GM11168 (cell line): ENCODE measurements around the gene GHRH.

ENCODE experiments used
- in situ Hi-C: fragments of 300-500 bp; cut with MboI; formaldehyde crosslinking; loops from one replicate; pipeline ENCODE4 v1.12.0; 2022; ENCODE audit warnings: low sequenced_read_pairs; ENCODE audit not compliant: unreplicated experiment

Gene GHRH

DNA sequence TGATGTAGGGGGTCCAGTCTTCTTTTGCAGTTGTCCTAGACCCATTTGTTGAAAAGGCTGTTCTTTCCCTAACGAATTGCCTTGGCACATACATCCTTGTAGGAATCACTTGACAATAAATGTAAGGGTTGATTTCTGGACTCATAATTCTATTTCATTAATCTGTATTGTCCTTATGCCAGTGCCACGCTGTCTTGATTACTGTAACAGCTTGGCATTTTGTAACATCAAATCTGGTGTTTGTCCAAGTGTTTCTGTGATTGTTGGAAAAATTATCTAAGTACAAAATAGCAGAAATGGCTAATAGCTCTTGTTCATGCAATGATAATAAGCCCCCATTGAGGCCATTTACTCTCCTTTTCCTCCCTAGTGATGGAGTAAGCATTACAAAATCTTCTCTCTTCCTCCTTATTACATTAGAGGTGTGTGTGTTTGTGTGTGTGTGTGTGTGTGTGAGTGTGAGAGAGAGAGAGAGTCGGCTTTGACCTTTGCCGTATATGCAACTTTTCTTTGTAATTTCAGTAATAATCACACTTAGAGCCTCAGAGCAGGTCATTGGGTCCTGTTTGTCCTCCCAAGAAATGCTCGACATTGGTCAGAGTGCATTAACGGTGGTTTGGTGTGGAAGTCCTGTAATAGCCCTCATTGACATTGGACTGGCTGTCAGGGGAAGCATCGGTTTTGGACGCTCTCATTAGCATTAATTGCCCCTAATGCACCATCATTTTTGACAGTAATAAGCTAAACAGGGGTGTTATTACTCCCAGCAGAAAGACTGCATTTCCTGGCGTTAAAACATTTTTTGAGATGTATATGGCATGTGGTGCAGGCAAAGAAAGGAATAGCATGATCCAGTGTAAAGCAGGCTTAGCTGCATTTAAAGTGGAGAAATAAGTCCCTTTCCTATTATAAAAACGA, 41.6 kb downstream of the GHRH start:
- in situ Hi-C loops, result no loop called here

DNA sequence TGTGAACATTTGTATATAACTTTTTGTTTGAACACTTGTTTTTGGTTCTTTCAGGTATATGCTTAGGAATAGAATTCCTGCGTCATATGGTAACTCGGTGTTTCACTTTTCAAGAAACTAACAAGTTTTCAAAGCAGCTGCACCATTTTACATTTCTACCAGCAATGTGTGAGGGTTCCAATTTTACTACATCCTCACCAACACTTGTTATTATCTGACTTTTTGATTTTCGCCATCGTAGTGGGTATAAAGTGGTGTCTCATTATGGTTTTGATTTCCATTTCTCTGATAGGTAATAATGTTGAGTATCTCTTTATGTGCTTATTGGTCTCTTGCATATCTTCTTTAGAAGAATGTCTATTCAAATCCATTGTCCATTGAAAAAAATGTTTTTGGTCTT, 42.6 kb downstream of the GHRH start:
- in situ Hi-C loops, result no loop called here

DNA sequence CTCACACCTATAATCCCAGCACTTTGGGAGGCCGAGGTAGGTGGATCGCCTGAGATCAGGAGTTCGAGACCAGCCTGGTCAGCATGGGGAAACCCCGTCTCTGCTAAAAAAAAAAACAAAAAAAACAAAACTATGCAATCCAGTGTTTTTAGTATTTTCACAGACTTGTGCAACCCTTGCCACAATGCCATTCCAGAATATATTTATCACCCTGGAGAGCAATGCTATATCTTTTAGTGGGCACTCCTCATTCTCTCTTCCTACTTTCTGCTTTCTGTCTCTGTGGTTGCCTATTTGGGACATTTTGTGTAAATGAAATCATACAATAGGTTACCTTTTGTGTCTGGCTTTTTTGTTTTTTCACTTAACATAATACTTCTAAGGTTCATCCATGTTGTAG, 43.2 kb downstream of the GHRH start:
- in situ Hi-C loops, result no loop called here

DNA sequence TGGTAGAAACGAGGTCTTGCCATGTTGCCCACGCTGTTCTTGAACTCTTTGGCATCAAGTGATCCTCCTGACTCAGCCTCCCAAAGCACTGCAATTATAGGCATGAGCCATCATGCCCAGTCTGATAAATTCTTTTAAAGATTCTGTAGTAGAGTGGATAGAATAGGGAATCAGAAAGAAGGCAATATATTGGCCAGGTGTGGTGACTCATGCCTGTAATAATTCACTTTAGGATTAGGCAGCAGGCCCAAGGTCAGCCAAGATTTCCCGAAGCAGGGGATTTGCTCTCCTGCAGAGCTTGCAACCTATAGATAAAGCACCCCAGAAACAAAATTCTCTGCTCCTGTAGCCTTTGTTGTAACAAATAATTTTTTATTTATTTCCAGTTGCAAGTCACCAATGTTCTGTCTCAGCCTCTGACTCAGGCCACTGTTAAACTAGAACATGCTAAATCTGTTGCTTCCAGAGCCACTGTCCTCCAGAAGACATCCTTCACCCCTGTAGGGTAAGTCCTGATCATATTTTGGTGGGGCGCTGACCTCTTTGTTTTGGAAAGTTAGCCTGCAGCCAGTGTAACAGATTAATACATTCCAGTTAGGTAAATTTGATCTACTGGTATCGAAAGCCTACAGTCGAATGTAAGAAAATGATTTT, 51.8 kb downstream of the GHRH start:
- in situ Hi-C loops, result no loop called here

DNA sequence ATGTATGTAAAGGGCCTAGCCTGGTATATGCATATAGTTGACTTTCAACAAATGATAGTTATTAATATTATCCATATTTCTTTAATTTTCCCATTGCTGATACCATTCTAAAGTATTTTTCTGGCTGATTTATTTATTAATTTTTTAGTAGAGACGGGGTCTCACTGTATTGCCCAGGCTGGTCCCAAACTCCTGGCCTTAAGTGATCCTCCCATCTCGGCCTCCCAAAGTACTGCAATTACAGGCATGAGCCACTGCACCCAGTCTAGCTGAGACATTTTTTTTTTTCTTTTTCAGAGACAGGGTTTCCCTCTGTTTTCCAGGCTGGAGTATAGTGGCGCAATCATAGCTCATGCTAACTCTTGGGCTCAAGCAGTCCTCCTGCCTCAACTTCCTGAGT, 52.4 kb downstream of the GHRH start:
- in situ Hi-C loops, result no loop called here

DNA sequence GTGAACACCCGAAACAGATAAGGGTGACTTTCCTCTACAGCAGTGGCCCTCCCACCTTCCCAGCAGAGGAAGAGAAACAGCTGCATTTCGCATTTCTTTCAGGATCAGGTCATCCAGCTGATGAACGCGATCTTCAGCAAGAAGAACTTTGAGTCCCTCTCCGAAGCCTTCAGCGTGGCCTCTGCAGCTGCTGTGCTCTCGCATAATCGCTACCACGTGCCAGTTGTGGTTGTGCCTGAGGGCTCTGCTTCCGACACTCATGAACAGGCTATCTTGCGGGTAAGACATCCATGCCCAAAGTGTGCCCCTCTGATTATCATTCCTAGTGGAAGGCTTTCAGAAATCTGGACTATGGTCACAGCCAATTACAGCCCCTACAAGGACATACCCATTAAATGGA, 54.4 kb downstream of the GHRH start:
- in situ Hi-C loops, result no loop called here

DNA sequence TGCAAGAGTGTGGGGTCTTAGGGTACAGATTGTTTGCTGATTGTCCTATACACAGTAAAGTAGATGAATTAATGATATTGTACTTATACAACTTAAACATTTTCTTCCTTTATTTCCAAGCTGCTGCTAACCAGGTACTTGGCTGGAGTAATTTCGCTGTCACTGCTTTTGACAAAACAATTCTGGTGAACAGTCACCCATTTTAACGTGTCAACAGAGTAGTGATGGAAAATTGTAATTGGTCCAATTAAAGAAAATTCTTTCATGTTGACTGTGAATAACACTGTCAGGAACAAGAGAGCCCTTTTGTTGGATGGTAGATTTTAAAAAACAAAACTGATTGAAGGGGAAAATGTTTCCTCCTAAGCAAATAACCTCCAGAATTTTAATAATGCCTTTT, 55.8 kb downstream of the GHRH start:
- in situ Hi-C loops, result no loop called here

DNA sequence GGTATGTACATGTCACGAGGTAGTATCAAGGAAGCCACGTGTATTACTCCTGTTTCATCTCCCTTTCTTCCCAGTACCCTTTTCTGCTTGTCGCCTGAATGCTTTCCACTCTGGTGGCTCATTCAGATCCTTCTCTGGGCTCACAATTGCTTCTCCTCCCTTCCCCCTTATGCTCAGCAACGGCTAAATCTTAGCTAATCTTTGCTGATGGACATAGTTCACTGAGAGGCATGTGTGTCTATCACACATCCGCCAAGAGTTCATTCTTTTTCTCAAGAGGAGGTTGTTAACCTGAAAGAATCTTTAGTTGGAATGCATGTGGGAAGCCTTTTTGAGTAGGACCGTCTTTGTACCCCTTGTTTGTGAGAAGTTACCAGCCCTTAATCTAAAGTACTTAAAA, 56.5 kb downstream of the GHRH start:
- in situ Hi-C loops, result no loop called here

DNA sequence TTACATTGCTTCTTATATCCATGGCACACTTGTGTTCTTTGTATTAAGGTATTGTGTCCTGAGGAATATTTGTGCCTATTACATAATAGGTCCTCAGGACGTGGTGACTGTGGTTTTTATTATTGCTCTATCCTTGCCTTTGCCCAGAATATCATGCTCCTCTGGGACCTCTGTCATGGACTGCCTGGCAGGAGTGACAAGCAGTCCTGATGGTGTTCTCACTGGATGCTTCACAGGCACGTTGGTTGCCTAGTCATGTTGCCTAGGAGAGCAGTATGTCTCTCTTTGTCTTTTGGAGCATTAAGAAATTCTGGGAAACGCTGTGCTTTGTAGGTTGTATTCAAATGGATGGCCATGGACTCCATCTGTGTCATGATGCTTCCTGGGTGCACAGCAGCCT, 57.6 kb downstream of the GHRH start:
- in situ Hi-C loops, result no loop called here

DNA sequence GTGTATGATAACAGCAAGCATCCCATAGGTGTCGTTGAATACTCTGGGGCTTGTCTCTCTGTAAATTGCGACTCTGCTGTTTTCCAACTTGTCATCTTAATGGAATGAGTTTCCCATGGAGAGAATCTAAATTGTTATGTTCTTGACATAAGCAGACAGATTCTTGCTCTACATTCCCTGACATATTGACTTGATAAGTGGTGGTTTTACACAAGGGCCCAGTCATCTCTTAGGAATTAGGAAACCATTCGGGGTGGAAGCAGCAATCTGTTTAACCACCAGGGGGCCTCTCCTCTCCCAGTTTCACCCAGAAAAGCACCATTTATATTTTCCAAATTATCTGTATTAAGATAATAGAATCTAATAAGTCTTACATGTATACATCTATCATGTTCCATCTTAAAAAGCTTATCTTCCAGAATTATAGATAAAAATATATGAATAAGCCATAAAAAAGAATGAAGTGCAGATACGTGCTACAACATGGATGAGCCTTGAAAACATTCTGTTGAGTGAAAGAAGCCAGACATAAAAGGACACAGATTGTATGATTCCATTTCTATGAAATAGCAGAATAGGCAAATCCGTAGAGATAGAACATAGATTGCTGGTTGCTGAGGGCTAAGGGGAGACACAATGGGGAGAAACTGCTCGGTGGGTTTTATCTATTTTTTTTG, 59.2 kb downstream of the GHRH start:
- in situ Hi-C loops, result no loop called here

DNA sequence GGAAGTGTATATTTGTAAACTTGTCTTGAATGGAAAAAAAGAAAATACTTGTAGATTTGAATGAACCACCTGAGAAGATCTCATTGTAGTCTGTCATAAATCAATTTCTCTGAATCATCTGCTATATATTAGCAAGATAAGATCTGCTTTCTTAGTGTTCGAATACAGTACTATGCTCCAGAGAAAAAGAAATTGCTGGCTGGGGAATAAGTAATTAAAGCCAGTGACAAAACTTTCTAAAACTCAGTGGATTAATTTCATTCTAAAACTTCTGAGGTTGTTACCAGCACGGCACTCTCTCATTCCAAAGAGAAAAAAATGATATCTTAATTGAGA, 59.8 kb downstream of the GHRH start:
- in situ Hi-C loops, result no loop called here
